Measurements from ENCODE around the gene RPS16.

RPS16 gene

GRCh38 chr19:39405958-39406655 is 29.6 kb downstream of the RPS16 start (continued):
- TF ChIP-seq ZNF449 (tag by site-specific recombination; IDR thresholded peaks at IDR 0.05) (no peak), ZBTB44 (tag by site-specific recombination; IDR thresholded peaks at IDR 0.05) (no peak), ZNF138 (tag by site-specific recombination; IDR thresholded peaks at IDR 0.05; ENCODE audit: borderline replicate concordance) (peak; percentile 42; the same call in 1 of the 2 replicates), ZNF223 (tag by site-specific recombination; IDR thresholded peaks at IDR 0.05) (no peak), ZNF148 (tag by site-specific recombination; IDR thresholded peaks at IDR 0.05; ENCODE audit: borderline replicate concordance) (no peak), ZNF266 (tag by site-specific recombination; IDR thresholded peaks at IDR 0.05; ENCODE audit: low read depth) (peak; percentile 64; the same call in 1 of the 2 replicates), ZBTB7A (tag by site-specific recombination; IDR thresholded peaks at IDR 0.05; ENCODE audit: low read depth) (peak; percentile 94), REST (tag by site-specific recombination; IDR thresholded peaks at IDR 0.05) (peak; percentile 19; the same call in 1 of the 2 replicates), ZNF785 (tag by site-specific recombination; IDR thresholded peaks at IDR 0.05) (no peak), ZNF394 (tag by site-specific recombination; IDR thresholded peaks at IDR 0.05; ENCODE audit: borderline replicate concordance) (no peak), BCL11A (tag by site-specific recombination; IDR thresholded peaks at IDR 0.05; ENCODE audit: low read depth) (no peak), ZBTB10 (tag by site-specific recombination; IDR thresholded peaks at IDR 0.05) (peak; percentile 95), ZSCAN23 (tag by site-specific recombination; IDR thresholded peaks at IDR 0.05) (no peak), SALL2 (tag by site-specific recombination; IDR thresholded peaks at IDR 0.05; ENCODE audit: borderline replicate concordance) (no peak), ZBTB1 (tag by site-specific recombination; IDR thresholded peaks at IDR 0.05) (no peak), ZSCAN18 (tag by site-specific recombination; IDR thresholded peaks at IDR 0.05) (peak; percentile 29; the same call in 1 of the 2 replicates), ZNF580 (tag by site-specific recombination; IDR thresholded peaks at IDR 0.05) (no peak), HOXA7 (CRISPR knock-in tag; IDR thresholded peaks at IDR 0.05; ENCODE audit: borderline replicate concordance) (no peak), ZNF768 (tag by site-specific recombination; IDR thresholded peaks at IDR 0.05) (no peak; the same call in 1 of the 2 replicates), ZFP41 (tag by site-specific recombination; IDR thresholded peaks at IDR 0.05; ENCODE audit: borderline replicate concordance) (no peak), ZNF549 (tag by site-specific recombination; IDR thresholded peaks at IDR 0.05) (no peak), ZNF626 (tag by site-specific recombination; IDR thresholded peaks at IDR 0.05) (no peak), ZNF202 (tag by site-specific recombination; IDR thresholded peaks at IDR 0.05; ENCODE audit: borderline replicate concordance) (no peak), ZNF677 (tag by site-specific recombination; IDR thresholded peaks at IDR 0.05) (no peak), ZNF416 (tag by site-specific recombination; IDR thresholded peaks at IDR 0.05) (no peak)
